ENCODE results near the gene EIF4E2. TPM values are rescaled to one million over a fixed set of nuclear protein-coding genes. Genes with fewer than 3 reads are reported as not detected.
A peak's percentile ranks its signal among the peaks of the same experiment; 100 is the strongest.

The EIF4E2 gene
- total RNA-seq, result 119 and 122 TPM in 2 replicates
- 130 TPM for polyA plus RNA-seq (2012)

- DNase-seq (ENCODE audit: low read depth), result peak; percentile 96
Observed at GRCh38 chr2:232550354-232551249, at the start of gene EIF4E2, which contains the start of gene TIGD1. Gene EIF4E2 (plus strand): TSS chr2:232550689. CDS start chr2:232550725, 36 bp downstream. Gene TIGD1 (minus strand): TSS chr2:232550557. CDS start chr2:232549882, 675 bp downstream.

- no peak for DNase-seq (ENCODE audit: low read depth)
Observed at GRCh38 chr2:232501331-232501771, 49.1 kb upstream of the EIF4E2 start.

GRCh38 chr2:232501794-232502390, 48.6 kb upstream of the EIF4E2 start:
- DNase-seq (ENCODE audit: low read depth), result no peak

GRCh38 chr2:232502511-232502910, 48.0 kb upstream of the EIF4E2 start:
- DNase-seq (ENCODE audit: low read depth), result no peak

GRCh38 chr2:232502911-232503808, 47.3 kb upstream of the EIF4E2 start:
- DNase-seq (ENCODE audit: low read depth), result no peak

- DNase-seq (ENCODE audit: low read depth), result no peak
Observed at GRCh38 chr2:232503809-232504323, 46.6 kb upstream of the EIF4E2 start.

- no peak for DNase-seq (ENCODE audit: low read depth)
Observed at GRCh38 chr2:232504438-232504837, 46.1 kb upstream of the EIF4E2 start.

GRCh38 chr2:232505856-232506255, 44.6 kb upstream of the EIF4E2 start:
- no peak for DNase-seq (ENCODE audit: low read depth)

GRCh38 chr2:232506709-232507108, 43.8 kb upstream of the EIF4E2 start:
- no peak for DNase-seq (ENCODE audit: low read depth)

- DNase-seq (ENCODE audit: low read depth), result no peak
Observed at GRCh38 chr2:232508251-232508650, 42.2 kb upstream of the EIF4E2 start.

- no peak for DNase-seq (ENCODE audit: low read depth)
Observed at GRCh38 chr2:232511336-232511890, 39.1 kb upstream of the EIF4E2 start.

- no peak for DNase-seq (ENCODE audit: low read depth)
Observed at GRCh38 chr2:232512602-232513001, 37.9 kb upstream of the EIF4E2 start.

GRCh38 chr2:232513353-232513752, 37.1 kb upstream of the EIF4E2 start:
- no peak for DNase-seq (ENCODE audit: low read depth)

- no peak for DNase-seq (ENCODE audit: low read depth)
Observed at GRCh38 chr2:232515639-232516038, 34.9 kb upstream of the EIF4E2 start.

- no peak for DNase-seq (ENCODE audit: low read depth)
Observed at GRCh38 chr2:232516551-232516950, 33.9 kb upstream of the EIF4E2 start.

GRCh38 chr2:232518844-232519243, 31.6 kb upstream of the EIF4E2 start:
- DNase-seq (ENCODE audit: low read depth), result no peak

- no peak for DNase-seq (ENCODE audit: low read depth)
Observed at GRCh38 chr2:232519581-232520438, 30.7 kb upstream of the EIF4E2 start, which contains the start of gene PRSS56. Gene PRSS56 (plus strand): TSS chr2:232520388. CDS start chr2:232520599, 211 bp downstream.

GRCh38 chr2:232520489-232520888, 30.0 kb upstream of the EIF4E2 start:
- no peak for DNase-seq (ENCODE audit: low read depth)

- no peak for DNase-seq (ENCODE audit: low read depth)
Observed at GRCh38 chr2:232521098-232521497, 29.4 kb upstream of the EIF4E2 start.
